Activated CD8-positive, alpha-beta memory T cell treated with anti-CD3 and anti-CD28 coated beads, Interleukin-2, amount 50 U/mL, for 1 hour (primary cell): ENCODE results near the gene HSD17B12.

ENCODE experiments used
- DNase-seq: peaks from one replicate; pipeline ENCODE4 v3.0.0-alpha.2; 2020; ENCODE audit errors: extremely low read depth

HSD17B12 gene

GRCh38 chr11:43871051-43871450 is 190.5 kb downstream of the HSD17B12 start:
- no peak for DNase-seq

DNA sequence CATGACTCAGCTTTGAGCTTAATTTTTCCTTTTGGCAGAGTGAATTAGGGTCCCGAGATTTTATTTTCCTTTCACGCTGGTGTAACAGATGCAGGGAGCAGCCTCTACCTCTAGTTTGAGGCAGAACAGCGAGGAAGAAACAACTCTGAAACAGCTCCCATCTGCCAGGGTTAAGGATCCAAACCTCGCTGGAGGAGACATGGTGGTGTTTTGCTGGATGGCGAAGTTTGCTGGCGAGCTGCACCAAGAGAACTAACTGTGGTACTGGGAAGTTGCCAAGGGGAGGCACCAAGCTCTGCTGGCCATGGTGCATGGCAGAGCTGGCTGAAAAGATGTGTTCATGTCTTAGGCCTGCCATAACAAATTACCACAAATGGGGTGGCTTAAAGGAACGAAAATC is 192.5 kb downstream of the HSD17B12 start:
- no peak for DNase-seq

GRCh38 chr11:43874078-43874477 is 193.5 kb downstream of the HSD17B12 start:
- DNase-seq, result no peak

DNA sequence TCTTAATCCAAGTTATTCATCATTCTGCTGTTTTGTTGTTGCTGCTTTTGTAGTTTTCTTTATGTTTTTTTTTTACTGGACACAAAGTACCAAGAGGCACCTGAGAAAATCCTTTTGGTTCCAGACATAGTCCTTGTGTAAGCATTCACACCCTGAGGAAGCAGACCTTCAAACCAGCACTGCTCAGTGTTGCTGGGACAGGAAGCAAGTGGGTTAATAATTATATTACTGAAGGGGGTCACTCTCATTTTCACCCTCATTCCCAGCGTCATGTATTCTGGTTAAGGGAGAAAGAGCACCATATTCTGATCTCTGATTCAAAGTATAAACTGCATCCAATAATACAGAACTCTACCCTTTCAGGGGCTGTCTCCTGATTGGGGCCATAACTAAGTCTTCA is 194.2 kb downstream of the HSD17B12 start:
- no peak for DNase-seq

DNA sequence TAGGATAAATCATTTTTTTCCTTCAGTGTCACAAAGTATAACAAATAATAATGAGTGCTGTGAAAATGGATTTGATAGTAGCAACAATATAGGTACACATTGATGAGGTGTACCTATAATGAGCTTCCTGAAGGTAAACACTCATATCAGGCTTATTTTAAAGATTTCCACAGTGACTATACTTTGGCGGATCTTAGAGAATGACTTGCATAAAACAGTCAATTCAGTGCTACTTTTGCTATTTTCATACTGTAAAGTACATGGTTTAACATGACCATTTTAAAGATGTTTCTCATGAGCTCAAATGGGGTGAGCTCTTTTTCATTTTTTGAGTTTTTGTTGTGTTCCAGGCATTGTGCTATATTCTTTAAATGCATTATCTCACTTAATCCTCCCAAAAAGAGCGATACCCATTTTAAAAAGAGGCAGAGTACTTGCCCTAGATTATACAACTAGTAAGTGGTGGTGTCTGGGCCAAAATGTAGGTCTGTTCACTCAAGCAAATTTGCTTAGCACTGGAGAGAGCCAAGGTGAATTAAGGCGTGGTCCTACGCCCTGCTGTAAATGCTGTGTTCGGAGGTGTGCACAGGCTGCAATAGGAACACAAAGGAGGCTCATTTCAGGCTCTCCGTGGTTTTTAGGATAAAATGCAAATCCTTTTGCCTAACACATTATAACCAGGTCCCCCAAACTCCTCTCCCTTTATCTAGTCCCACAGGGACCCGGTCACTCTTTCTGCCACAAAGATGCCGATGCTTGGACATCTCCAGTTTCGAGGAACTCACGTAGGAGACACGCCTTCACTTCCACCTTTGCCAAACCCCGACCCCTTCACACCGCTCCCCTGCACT is 199.5 kb downstream of the HSD17B12 start:
- no peak for DNase-seq

- DNase-seq, result peak; percentile 86
These were observed 200.2 kb downstream of the HSD17B12 start, which contains the start of gene ALKBH3 for GRCh38 chr11:43880640-43881159. Gene ALKBH3, plus strand, starts transcription at chr11:43880831. Its CDS starts 1,822 bp downstream, at chr11:43882653.

GRCh38 chr11:43892851-43893250 is 212.3 kb downstream of the HSD17B12 start:
- no peak for DNase-seq

DNA sequence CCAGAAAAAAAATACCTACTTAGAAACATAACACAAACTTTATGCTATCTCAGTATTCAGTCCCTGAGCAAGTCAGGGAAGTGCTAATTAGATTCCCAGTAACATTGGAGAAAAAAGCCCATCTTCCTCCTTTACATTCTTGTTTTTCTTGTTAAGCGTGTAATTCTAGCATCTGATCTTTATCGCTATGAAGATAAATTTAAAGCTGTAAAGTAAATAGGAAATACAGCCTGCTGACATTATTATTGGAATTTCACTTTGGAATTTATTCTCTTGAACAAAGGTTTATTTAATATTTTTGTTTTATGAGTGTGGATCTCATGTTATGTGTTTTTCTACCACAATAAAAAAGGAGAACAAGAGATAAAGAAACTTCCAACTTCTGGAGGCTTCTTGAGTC is 214.0 kb downstream of the HSD17B12 start:
- no peak for DNase-seq

DNA sequence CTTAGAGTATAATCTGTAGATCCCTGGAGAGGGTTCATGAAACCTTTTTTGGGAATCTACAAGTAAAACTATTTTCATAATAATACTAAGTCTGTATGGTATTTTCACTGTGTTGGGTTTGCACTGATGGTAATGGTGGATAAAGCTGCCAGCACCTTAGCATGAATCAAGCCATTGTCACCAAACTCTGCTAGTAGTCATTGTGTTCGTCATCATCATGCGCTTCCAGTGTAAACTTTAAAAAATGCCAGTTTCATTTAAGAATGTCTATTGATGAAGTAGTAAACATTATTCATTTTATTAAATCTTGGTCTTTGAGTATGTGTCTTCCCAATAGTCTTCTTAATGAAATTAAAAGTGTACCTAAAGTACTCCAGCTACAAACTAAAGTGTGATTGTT is 215.1 kb downstream of the HSD17B12 start:
- no peak for DNase-seq

GRCh38 chr11:43898574-43898973 is 218.0 kb downstream of the HSD17B12 start:
- DNase-seq, result no peak

DNA sequence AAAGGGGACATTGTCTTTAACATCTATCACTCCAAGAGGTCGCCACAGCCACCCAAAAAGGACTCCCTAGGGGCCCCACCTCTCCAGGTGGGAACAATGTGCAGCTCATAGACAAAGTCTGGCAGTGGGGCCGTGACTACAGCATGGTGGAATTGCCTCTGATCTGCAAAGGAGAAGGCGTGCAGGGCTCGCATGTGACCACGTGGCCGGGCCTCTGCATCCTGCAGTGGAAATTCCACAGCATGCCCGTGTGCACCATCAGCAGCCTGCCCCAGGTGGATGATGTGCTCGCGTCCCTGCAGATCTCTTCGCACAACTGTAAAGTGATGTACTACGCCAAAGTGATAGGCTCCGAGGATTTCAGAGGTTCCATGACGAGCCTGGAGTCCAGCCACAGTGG is 218.6 kb downstream of the HSD17B12 start:
- no peak for DNase-seq

DNA sequence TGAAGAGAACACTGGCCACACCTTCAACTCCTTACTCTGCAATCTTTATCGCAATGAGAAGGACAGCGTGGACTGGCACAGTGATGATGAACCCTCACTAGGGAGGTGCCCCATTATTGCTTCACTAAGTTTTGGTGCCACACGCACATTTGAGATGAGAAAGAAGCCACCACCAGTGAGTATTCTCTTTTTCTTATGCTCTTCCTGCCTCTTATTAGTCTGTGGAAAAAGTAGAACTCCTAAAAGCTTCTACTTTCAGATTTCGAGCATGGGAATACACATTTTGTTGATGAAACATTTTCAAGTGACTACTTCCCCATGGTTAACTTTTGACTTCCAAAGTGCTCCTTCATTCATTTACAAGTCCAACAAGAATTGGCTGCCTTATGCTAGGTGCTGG is 221.0 kb downstream of the HSD17B12 start:
- no peak for DNase-seq

- no peak for DNase-seq
These were observed 222.5 kb downstream of the HSD17B12 start for GRCh38 chr11:43903078-43903477.

DNA sequence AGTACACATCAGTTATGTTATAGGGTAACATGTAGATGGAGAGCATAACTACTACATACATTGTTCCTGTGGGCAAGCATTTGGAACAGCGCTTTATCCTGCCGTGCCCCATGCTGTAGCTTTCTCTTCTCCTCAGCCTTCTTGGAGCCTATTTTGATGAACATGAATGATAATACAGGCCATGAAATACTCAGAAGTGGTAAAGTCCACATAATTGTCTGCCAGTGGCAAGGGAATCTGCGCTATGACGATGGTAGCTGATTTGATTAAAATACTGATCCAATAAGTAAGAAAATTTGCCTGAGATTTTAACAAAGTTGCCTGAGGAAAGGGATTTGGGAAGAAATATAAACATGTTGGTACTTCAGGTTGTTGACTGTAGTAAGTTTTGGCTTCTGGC is 223.4 kb downstream of the HSD17B12 start:
- no peak for DNase-seq

- no peak for DNase-seq
These were observed 224.4 kb downstream of the HSD17B12 start for GRCh38 chr11:43904742-43905535.

DNA sequence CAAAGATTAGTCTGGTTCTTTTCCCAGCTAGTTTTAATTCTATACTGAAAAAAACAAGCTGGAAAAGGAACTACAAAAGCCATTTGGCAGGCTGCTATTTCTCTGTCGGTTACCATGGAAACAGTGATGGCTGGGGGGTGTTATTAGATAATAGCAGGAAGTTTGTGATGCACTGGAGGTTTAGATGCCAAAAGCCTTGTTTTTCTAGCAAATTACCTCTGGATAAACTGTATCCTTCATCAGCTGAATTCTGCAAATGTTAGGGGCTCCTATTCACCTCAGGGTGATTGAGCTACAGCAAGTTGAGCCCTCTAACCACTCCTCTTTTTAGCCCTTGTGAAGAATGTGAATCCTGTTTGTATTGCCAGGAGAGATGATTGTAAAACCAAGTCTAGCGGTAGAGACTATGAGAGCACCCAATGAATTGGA is 225.3 kb downstream of the HSD17B12 start:
- DNase-seq, result no peak
